Panc1 (cell line): Measurements from ENCODE around the gene SLIT3. TPM values are rescaled to one million over a fixed set of nuclear protein-coding genes. Genes with fewer than 3 reads are reported as not detected.

Source experiments
- ATAC-seq: fragments of 200-7000 bp; cut with Tn5 transposase; 2 replicates; pipeline ENCODE4 v1.9.1; 2020; ENCODE audit warnings: mild to moderate bottlenecking, moderate library complexity
- BruUV-seq: library from RNA; stranded (reverse); fragments of 400-500 nt; replicated peaks from 2 replicates; lab custom pipeline; 2021; lab: Mats Ljungman, UMichigan
- CTCF ChIA-PET: fragments of 300-600 bp; sonication (Branson Sonifier 250); formaldehyde crosslinking; loops from one replicate; lab custom pipeline; 2022; ENCODE audit warnings: antibody characterized with exemption; lab: Charles Lee
- POLR2A ChIA-PET: fragments of 300-600 bp; sonication (Branson Sonifier 250); formaldehyde crosslinking; loops from one replicate; lab custom pipeline; 2022; ENCODE audit warnings: antibody characterized with exemption; lab: Charles Lee
- DNase-seq: peaks from one replicate; pipeline ENCODE4 v3.0.0-alpha.2; 2010; ENCODE audit warnings: low read depth, low spot score
- H3K27ac ChIP-seq: 2 replicates; pipeline ENCODE4 v1.5.1; 2011; ENCODE audit warnings: mild to moderate bottlenecking, low read length, inconsistent platforms
- H3K27me3 ChIP-seq: fragments of 200-500 bp; sonication (Bioruptor generic); 2 replicates; pipeline ENCODE4 v1.6.0; 2014; ENCODE audit warnings: low read length, inconsistent platforms; ENCODE audit not compliant: control insufficient read depth, insufficient read depth
- H3K36me3 ChIP-seq: fragments of 200-500 bp; sonication (Bioruptor generic); 2 replicates; pipeline ENCODE4 v1.5.1; 2014; ENCODE audit warnings: inconsistent platforms, mild to moderate bottlenecking, low read length, moderate library complexity; ENCODE audit not compliant: control insufficient read depth, insufficient read depth
- H3K4me1 ChIP-seq: 2 replicates; pipeline ENCODE4 v1.5.1; 2011; ENCODE audit warnings: inconsistent platforms, mild to moderate bottlenecking, low read length, moderate library complexity; ENCODE audit not compliant: control insufficient read depth, insufficient read depth
- H3K4me3 ChIP-seq, 2 experiments: 2 replicates each; pipeline ENCODE4 v1.5.1; 2011 to 2012; ENCODE audit warnings: low read depth in 2 of 2, low read length in 2 of 2, mild to moderate bottlenecking in 2 of 2, inconsistent platforms in 1 of 2, moderate library complexity in 1 of 2
- H3K9me3 ChIP-seq: fragments of 200-500 bp; sonication (Bioruptor generic); 2 replicates; pipeline ENCODE4 v1.5.1; 2014; ENCODE audit warnings: low read depth, mild to moderate bottlenecking, inconsistent platforms, low read length, moderate library complexity; ENCODE audit not compliant: control insufficient read depth, insufficient read depth
- POLR2AphosphoS5 ChIP-seq: IDR thresholded peaks from 2 replicates; pipeline ENCODE4 v1.6.1; 2012; ENCODE audit warnings: mild to moderate bottlenecking, low read depth, low read length, moderate library complexity
- SIN3A ChIP-seq: IDR thresholded peaks from 2 replicates; pipeline ENCODE4 v1.6.1; 2012; ENCODE audit warnings: low read depth, mild to moderate bottlenecking, low read length, moderate library complexity, borderline replicate concordance; ENCODE audit not compliant: insufficient read depth
- TCF7L2 ChIP-seq: IDR thresholded peaks from 2 replicates; pipeline ENCODE4 v1.6.1; 2011; ENCODE audit warnings: mild to moderate bottlenecking, low read depth, low read length, inconsistent platforms
- in situ Hi-C: cut with HindIII; loops from 2 replicates; pipeline ENCODE4 v1.10.0; 2016; ENCODE audit warnings: low sequenced_read_pairs, low pct_unique_long_range_greater_than_20kb
- intact Hi-C: fragments of 100-400 bp; cut with micrococcal nuclease; formaldehyde crosslinking; loops from one replicate; pipeline ENCODE4 v1.10.0; 2022; ENCODE audit not compliant: unreplicated experiment
- total RNA-seq: library from RNA; stranded (reverse); gene quantifications from one replicate; pipeline ENCODE4 v1.2.1, GENCODE V29; 2021; ENCODE audit not compliant: unreplicated experiment
- TF ChIP-seq, protein P1 (sequence below), 2 experiments: IDR thresholded peaks; 2 replicates each; pipeline ENCODE4 v1.6.1; 2011 to 2012; ENCODE audit warnings: low read depth in 2 of 2, control low read depth in 1 of 2, low read length in 1 of 2, mild to moderate bottlenecking in 1 of 2, moderate library complexity in 1 of 2; ENCODE audit not compliant: insufficient read depth in 1 of 2
- TF ChIP-seq, protein P2 (sequence below): fragments of 450-650 bp; IDR thresholded peaks from 2 replicates; pipeline ENCODE4 v1.5.1; 2017; ENCODE audit warnings: mild to moderate bottlenecking

SLIT3 gene
- total RNA-seq, 1 experiment from 2014 or later, result 26.4 TPM

DNA sequence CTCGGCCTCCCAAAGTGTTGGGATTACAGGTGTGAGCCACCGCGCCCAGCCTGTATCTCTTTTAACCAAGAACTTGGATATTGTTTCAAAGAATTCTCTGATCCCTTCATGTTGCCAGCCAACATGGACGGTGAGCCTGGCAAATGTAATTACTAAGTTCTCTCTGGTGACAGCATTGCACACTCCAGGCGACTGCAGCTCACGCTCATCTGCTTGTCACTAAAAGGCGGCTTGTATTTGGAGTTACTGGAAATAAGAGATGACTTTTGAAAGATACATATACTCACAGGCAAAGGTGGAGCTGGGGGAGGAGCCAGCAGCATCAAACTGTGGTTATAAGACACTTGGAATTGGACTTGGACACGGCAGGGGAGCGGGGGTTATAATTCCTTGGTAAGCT, 172.3 kb downstream of the SLIT3 start:
- H3K27me3 ChIP-seq, result no peaks in the 10 kb centered on the region
- ATAC-seq, result no peak
- intact Hi-C loops (no loop called here), in situ Hi-C loops (no loop called here)
- no peak overlapping the region for H3K27ac ChIP-seq
- no peaks in the 10 kb centered on the region for H3K36me3 ChIP-seq
- H3K4me1 ChIP-seq, result no peaks in the 10 kb centered on the region
- BruUV-seq, result no TSS peak
- POLR2A ChIA-PET, result no interaction called here
- H3K4me3 ChIP-seq, result no peak overlapping the region
- no peaks in the 10 kb centered on the region for H3K9me3 ChIP-seq
- CTCF ChIA-PET, result no interaction called here
- TF ChIP-seq, protein P1, sequence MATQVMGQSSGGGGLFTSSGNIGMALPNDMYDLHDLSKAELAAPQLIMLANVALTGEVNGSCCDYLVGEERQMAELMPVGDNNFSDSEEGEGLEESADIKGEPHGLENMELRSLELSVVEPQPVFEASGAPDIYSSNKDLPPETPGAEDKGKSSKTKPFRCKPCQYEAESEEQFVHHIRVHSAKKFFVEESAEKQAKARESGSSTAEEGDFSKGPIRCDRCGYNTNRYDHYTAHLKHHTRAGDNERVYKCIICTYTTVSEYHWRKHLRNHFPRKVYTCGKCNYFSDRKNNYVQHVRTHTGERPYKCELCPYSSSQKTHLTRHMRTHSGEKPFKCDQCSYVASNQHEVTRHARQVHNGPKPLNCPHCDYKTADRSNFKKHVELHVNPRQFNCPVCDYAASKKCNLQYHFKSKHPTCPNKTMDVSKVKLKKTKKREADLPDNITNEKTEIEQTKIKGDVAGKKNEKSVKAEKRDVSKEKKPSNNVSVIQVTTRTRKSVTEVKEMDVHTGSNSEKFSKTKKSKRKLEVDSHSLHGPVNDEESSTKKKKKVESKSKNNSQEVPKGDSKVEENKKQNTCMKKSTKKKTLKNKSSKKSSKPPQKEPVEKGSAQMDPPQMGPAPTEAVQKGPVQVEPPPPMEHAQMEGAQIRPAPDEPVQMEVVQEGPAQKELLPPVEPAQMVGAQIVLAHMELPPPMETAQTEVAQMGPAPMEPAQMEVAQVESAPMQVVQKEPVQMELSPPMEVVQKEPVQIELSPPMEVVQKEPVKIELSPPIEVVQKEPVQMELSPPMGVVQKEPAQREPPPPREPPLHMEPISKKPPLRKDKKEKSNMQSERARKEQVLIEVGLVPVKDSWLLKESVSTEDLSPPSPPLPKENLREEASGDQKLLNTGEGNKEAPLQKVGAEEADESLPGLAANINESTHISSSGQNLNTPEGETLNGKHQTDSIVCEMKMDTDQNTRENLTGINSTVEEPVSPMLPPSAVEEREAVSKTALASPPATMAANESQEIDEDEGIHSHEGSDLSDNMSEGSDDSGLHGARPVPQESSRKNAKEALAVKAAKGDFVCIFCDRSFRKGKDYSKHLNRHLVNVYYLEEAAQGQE (IDR thresholded peaks at IDR 0.05; ENCODE audit: insufficient read depth in 1 of 2, low read depth in 2 of 2, low read length in 1 of 2), result no peak
- TF ChIP-seq TCF7L2 (no peak), POLR2AphosphoS5 (no peak), SIN3A (no peak)
- DNase-seq, result no peak

DNA sequence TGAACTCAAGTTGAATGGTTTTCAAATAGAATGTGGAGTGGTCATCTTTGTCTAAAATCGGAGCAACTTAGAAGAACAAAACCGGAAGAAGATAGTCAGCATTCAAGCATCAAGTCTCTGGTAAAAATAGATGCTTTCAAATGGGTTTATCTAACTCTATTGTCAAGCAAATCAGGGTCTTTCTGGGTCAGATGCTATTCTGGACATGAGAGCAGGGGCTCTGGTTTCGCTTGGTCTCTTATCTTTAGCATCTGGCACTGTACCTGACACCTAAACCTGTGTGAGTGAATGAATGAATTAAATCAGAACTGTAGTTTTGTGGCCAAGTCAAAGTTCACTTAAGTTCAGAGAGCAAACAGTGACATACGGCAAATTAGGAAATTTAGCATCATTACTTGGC, 173.5 kb downstream of the SLIT3 start:
- BruUV-seq, result no TSS peak
- TF ChIP-seq SIN3A (no peak), TCF7L2 (no peak)
- no peaks in the 10 kb centered on the region for H3K36me3 ChIP-seq
- DNase-seq (no peak), ATAC-seq (no peak)
- ChIA-PET POLR2A (no interaction called here), CTCF (no interaction called here)
- intact Hi-C loops, result no loop called here
- no peaks in the 10 kb centered on the region for H3K9me3 ChIP-seq
- no peaks in the 10 kb centered on the region for H3K4me1 ChIP-seq
- no peaks in the 10 kb centered on the region for H3K27me3 ChIP-seq
- H3K4me3 ChIP-seq, result no peak overlapping the region
- no peak overlapping the region for H3K27ac ChIP-seq
- in situ Hi-C loops, result no loop called here

DNA sequence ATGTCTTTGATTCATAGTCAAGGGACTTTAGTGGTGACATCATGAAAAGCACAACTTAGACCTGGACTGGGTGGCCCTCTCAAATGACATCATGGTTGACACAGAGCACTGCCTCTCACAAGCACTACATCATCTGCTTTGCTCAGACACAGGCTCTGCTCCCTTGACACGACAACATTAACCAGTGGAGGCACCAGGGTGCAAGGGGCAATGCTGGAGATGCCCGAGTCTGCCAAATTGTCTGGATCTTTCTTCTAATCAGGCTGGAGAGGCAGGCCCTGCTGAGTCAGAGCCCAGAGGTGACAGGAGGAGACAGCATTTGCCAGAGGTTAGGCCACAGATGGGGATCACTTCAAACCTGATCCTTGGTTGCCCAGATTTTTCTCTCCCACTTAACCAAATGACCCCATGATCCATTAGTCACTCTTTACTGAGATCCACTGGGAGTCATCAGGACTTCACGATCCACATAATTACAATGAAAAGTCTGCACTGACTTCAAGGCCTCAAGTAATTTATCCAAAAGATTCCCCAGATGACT, 174.4 kb downstream of the SLIT3 start:
- TF ChIP-seq POLR2AphosphoS5, result no peak
- TF ChIP-seq, protein P2, sequence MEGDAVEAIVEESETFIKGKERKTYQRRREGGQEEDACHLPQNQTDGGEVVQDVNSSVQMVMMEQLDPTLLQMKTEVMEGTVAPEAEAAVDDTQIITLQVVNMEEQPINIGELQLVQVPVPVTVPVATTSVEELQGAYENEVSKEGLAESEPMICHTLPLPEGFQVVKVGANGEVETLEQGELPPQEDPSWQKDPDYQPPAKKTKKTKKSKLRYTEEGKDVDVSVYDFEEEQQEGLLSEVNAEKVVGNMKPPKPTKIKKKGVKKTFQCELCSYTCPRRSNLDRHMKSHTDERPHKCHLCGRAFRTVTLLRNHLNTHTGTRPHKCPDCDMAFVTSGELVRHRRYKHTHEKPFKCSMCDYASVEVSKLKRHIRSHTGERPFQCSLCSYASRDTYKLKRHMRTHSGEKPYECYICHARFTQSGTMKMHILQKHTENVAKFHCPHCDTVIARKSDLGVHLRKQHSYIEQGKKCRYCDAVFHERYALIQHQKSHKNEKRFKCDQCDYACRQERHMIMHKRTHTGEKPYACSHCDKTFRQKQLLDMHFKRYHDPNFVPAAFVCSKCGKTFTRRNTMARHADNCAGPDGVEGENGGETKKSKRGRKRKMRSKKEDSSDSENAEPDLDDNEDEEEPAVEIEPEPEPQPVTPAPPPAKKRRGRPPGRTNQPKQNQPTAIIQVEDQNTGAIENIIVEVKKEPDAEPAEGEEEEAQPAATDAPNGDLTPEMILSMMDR, result no peak
- TF ChIP-seq SIN3A, result no peak
- TF ChIP-seq, protein P1 (IDR thresholded peaks at IDR 0.05; ENCODE audit: insufficient read depth in 1 of 2, low read depth in 2 of 2, low read length in 1 of 2), result no peak
- no peak for TF ChIP-seq TCF7L2
- H3K36me3 ChIP-seq, result no peaks in the 10 kb centered on the region
- ChIA-PET POLR2A (no interaction called here), CTCF (no interaction called here)
- H3K4me3 ChIP-seq, result no peak overlapping the region
- in situ Hi-C loops, result no loop called here
- DNase-seq (no peak), ATAC-seq (no peak)
- intact Hi-C loops, result no loop called here
- H3K4me1 ChIP-seq, result no peaks in the 10 kb centered on the region
- no peaks in the 10 kb centered on the region for H3K9me3 ChIP-seq
- no TSS peak for BruUV-seq
- no peaks in the 10 kb centered on the region for H3K27me3 ChIP-seq
- H3K27ac ChIP-seq, result no peak overlapping the region
